Measurements from ENCODE around the gene RPS25.
"Not testable (repeated sequence)": the region's sequence is repeated elsewhere in the genome, so short reads cannot be mapped to it uniquely, and the experiment has no call there.

The RPS25 gene

DNA sequence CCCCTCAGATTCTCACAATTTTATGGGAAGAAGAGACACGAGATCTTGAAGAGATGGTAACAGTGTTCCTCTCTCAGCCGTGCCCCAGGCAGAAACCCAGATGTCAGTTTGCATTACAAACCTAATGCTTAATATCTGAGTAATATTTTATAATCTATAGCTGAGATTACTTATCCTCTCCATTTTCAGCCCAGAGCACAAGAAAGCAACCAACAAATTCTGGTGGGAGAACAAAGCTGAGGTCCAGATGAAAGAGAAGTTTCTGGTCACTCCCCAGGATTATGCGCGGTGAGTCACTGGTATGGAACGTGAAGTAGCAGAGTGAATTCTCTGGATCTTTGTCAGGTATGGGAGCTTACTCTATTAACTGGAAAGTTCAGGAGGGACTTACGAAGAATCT, 19.3 kb downstream of the RPS25 start:
- H4K5ac ChIP-seq (ENCODE audit: low read length) = no peak overlapping the region
- no peak overlapping the region for H2AK5ac ChIP-seq (ENCODE audit: low read length)
- peak overlapping the region; percentile 66 for H3K4ac ChIP-seq (ENCODE audit: low read depth, low read length)
- H3K79me2 ChIP-seq (ENCODE audit: control insufficient read depth, insufficient read depth, low read length) = peaks cover 8% of the 10 kb centered on the region
- H3K79me1 ChIP-seq (ENCODE audit: low read length) = peaks cover 13% of the 10 kb centered on the region
- no peak overlapping the region for H3K23ac ChIP-seq (ENCODE audit: low read length)
- no peak overlapping the region for H2BK120ac ChIP-seq (ENCODE audit: low read depth, low read length)
- no peak overlapping the region for H4K8ac ChIP-seq (ENCODE audit: low read depth, low read length)
- no peak overlapping the region for H2BK15ac ChIP-seq (replicated peaks; ENCODE audit: low read depth)
- H3K9ac ChIP-seq (ENCODE audit: low read length) = peak overlapping the region; percentile 91
- no peaks in the 10 kb centered on the region for H3K27me3 ChIP-seq (ENCODE audit: insufficient read depth, low read length, poor library complexity)
- H3K18ac ChIP-seq (ENCODE audit: low read length) = peak overlapping the region; percentile 57
- peak overlapping the region; percentile 99 for H3K4me2 ChIP-seq (ENCODE audit: low read length)
- no peaks in the 10 kb centered on the region for H3K36me3 ChIP-seq (ENCODE audit: control insufficient read depth, insufficient read depth, low read length)
- WGBS (ENCODE audit: extremely low coverage, insufficient coverage, low lambda C conversion rate) = no CpG with 5 or more reads among the region's 6 CpGs
- H3K4me3 ChIP-seq (ENCODE audit: low read length) = peak overlapping the region; percentile 92
- H2BK5ac ChIP-seq (ENCODE audit: low read length) = no peak overlapping the region
- peaks cover 2% of the 10 kb centered on the region for H3K4me1 ChIP-seq (ENCODE audit: control insufficient read depth, low read depth, low read length)
- peak; percentile 93 for DNase-seq
- H3K27ac ChIP-seq (ENCODE audit: low read depth, low read length) = peak overlapping the region; percentile 60
- peak overlapping the region; percentile 98 for H3K56ac ChIP-seq (ENCODE audit: low read length)

GRCh38 chr11:118998388-118998717, 19.8 kb downstream of the RPS25 start:
- H3K36me3 ChIP-seq (ENCODE audit: control insufficient read depth, insufficient read depth, low read length) = no peaks in the 10 kb centered on the region
- H3K4me1 ChIP-seq (ENCODE audit: control insufficient read depth, low read depth, low read length) = peaks cover 2% of the 10 kb centered on the region
- H3K27ac ChIP-seq (ENCODE audit: low read depth, low read length) = peak overlapping the region; percentile 60
- peaks cover 13% of the 10 kb centered on the region for H3K79me1 ChIP-seq (ENCODE audit: low read length)
- H2BK5ac ChIP-seq (ENCODE audit: low read length) = peak overlapping the region; percentile 63
- no CpG with 5 or more reads among the region's 19 CpGs for WGBS (ENCODE audit: extremely low coverage, insufficient coverage, low lambda C conversion rate)
- H3K23ac ChIP-seq (ENCODE audit: low read length) = no peak overlapping the region
- H2AK5ac ChIP-seq (ENCODE audit: low read length) = peak overlapping the region; percentile 80
- H3K4ac ChIP-seq (ENCODE audit: low read depth, low read length) = peak overlapping the region; percentile 66
- H2BK120ac ChIP-seq (ENCODE audit: low read depth, low read length) = no peak overlapping the region
- H3K4me2 ChIP-seq (ENCODE audit: low read length) = peak overlapping the region; percentile 99
- no peak overlapping the region for H4K8ac ChIP-seq (ENCODE audit: low read depth, low read length)
- H4K5ac ChIP-seq (ENCODE audit: low read length) = no peak overlapping the region
- peaks cover 8% of the 10 kb centered on the region for H3K79me2 ChIP-seq (ENCODE audit: control insufficient read depth, insufficient read depth, low read length)
- peak overlapping the region; percentile 91 for H3K9ac ChIP-seq (ENCODE audit: low read length)
- no peak overlapping the region for H2BK15ac ChIP-seq (replicated peaks; ENCODE audit: low read depth)
- peak; percentile 28 for DNase-seq
- H3K27me3 ChIP-seq (ENCODE audit: insufficient read depth, low read length, poor library complexity) = no peaks in the 10 kb centered on the region
- peak overlapping the region; percentile 92 for H3K4me3 ChIP-seq (ENCODE audit: low read length)
- H3K18ac ChIP-seq (ENCODE audit: low read length) = peak overlapping the region; percentile 57
- peak overlapping the region; percentile 98 for H3K56ac ChIP-seq (ENCODE audit: low read length)

DNA sequence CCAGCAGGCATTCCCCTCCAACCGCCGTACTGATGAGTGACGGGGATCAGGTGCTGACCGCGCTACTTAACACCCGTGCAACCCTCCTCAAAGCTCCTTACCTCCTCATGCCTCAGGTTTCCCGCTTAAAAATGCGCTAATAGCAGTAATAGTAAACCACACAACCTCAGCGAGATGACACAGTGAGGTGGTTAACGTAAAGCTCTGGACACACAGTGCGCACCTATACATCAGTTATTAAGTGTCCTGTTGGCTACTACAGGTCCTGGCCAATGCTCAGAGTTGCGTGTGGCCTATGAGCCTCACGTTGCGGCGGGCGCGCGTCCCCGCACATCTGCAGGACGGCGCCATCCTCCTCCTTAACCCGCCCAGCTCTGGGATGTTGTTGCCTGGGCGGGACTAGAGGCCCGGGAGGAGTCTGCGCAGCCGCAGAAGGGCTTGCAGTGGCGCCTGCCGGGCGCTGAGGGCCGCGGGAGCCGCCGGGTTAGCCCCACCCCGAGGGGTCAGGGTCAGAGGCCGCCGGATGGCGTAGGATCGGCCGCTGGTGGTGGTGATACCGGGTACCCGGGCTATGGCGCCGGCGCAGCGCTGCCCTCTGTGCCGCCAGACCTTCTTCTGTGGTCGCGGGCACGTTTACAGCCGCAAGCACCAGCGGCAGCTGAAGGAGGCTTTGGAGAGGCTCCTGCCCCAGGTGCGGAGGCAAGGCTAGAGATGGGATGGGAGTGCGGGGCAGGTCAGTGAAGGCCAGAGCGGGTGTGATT, 20.3 kb downstream of the RPS25 start, which contains the start of gene CENATAC:
Gene CENATAC, plus strand, starts transcription at position 512 of the 761 bp plus-strand sequence. Its CDS starts 60 bp downstream, at position 572.
- no peak within 1 kb of the TSS for H2BK15ac ChIP-seq (replicated peaks; ENCODE audit: low read depth)
- H3K27me3 ChIP-seq (ENCODE audit: insufficient read depth, low read length, poor library complexity) = no peaks in the 10 kb centered on the region
- H3K23ac ChIP-seq (ENCODE audit: low read length) = no peak within 1 kb of the TSS
- H3K56ac ChIP-seq (ENCODE audit: low read length) = peak within 1 kb of the TSS; percentile 98
- no peaks in the 10 kb centered on the region for H3K36me3 ChIP-seq (ENCODE audit: control insufficient read depth, insufficient read depth, low read length)
- H4K5ac ChIP-seq (ENCODE audit: low read length) = no peak within 1 kb of the TSS
- no peak within 1 kb of the TSS for H4K8ac ChIP-seq (ENCODE audit: low read depth, low read length)
- peak within 1 kb of the TSS; percentile 66 for H3K4ac ChIP-seq (ENCODE audit: low read depth, low read length)
- peak; percentile 96 for DNase-seq
- H2BK120ac ChIP-seq (ENCODE audit: low read depth, low read length) = no peak within 1 kb of the TSS
- H3K79me2 ChIP-seq (ENCODE audit: control insufficient read depth, insufficient read depth, low read length) = peaks cover 8% of the 10 kb centered on the region
- peak within 1 kb of the TSS; percentile 57 for H3K18ac ChIP-seq (ENCODE audit: low read length)
- peaks cover 2% of the 10 kb centered on the region for H3K4me1 ChIP-seq (ENCODE audit: control insufficient read depth, low read depth, low read length)
- peak within 1 kb of the TSS; percentile 91 for H3K9ac ChIP-seq (ENCODE audit: low read length)
- peak within 1 kb of the TSS; percentile 99 for H3K4me2 ChIP-seq (ENCODE audit: low read length)
- H3K79me1 ChIP-seq (ENCODE audit: low read length) = peaks cover 13% of the 10 kb centered on the region
- H2AK5ac ChIP-seq (ENCODE audit: low read length) = peak within 1 kb of the TSS; percentile 80
- H3K4me3 ChIP-seq (ENCODE audit: low read length) = peak within 1 kb of the TSS; percentile 92
- H2BK5ac ChIP-seq (ENCODE audit: low read length) = peak within 1 kb of the TSS; percentile 63
- H3K27ac ChIP-seq (ENCODE audit: low read depth, low read length) = peak within 1 kb of the TSS; percentile 60
- no CpG with 5 or more reads among the region's 54 CpGs for WGBS (ENCODE audit: extremely low coverage, insufficient coverage, low lambda C conversion rate)

DNA sequence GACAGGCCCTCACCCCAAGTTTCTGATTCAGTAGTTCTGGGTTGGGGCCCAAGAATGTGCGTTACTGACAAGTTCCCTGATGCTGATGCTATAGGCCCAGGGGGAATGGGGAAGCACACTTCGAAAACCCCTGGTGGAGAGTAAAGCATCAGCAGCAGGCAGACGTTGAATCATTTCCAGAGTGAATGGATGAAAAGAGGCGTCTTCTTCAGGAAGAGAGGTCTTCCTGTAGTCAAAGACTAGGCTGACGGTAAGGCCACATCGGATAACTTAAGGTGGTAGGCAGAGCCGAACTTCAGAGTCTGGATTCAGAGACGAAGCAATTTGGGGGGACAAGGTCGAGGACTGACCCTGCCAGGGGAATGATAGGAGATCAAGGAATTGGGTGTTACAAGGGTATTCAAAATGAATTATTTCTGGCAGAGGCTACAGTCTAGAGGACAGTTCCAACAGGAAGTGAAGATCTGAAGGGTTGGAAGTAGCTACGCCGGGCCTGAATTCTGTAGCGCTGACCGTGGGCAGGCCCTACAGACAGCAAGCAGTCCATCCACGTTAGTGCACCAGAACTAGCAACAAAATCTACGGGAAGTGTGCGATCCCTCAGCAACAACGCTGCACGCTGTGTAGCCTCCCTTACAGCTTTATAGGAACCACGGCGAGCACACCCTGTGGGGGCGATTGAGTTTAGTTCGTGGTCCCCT, 21.1 kb downstream of the RPS25 start:
- peak; percentile 63 for DNase-seq
- peaks cover 2% of the 10 kb centered on the region for H3K4me1 ChIP-seq (ENCODE audit: control insufficient read depth, low read depth, low read length)
- no peak overlapping the region for H2BK120ac ChIP-seq (ENCODE audit: low read depth, low read length)
- H2BK5ac ChIP-seq (ENCODE audit: low read length) = no peak overlapping the region
- H2AK5ac ChIP-seq (ENCODE audit: low read length) = peak overlapping the region; percentile 5
- no peak overlapping the region for H4K5ac ChIP-seq (ENCODE audit: low read length)
- peak overlapping the region; percentile 41 for H3K4ac ChIP-seq (ENCODE audit: low read depth, low read length)
- H3K36me3 ChIP-seq (ENCODE audit: control insufficient read depth, insufficient read depth, low read length) = no peaks in the 10 kb centered on the region
- no peak overlapping the region for H3K27ac ChIP-seq (ENCODE audit: low read depth, low read length)
- peak overlapping the region; percentile 69 for H3K4me3 ChIP-seq (ENCODE audit: low read length)
- H3K79me2 ChIP-seq (ENCODE audit: control insufficient read depth, insufficient read depth, low read length) = peaks cover 8% of the 10 kb centered on the region
- no peak overlapping the region for H3K23ac ChIP-seq (ENCODE audit: low read length)
- H3K56ac ChIP-seq (ENCODE audit: low read length) = peak overlapping the region; percentile 96
- H3K4me2 ChIP-seq (ENCODE audit: low read length) = peak overlapping the region; percentile 87
- no CpG with 5 or more reads among the region's 22 CpGs for WGBS (ENCODE audit: extremely low coverage, insufficient coverage, low lambda C conversion rate)
- no peak overlapping the region for H3K18ac ChIP-seq (ENCODE audit: low read length)
- H3K9ac ChIP-seq (ENCODE audit: low read length) = peak overlapping the region; percentile 82
- H2BK15ac ChIP-seq (replicated peaks; ENCODE audit: low read depth) = no peak overlapping the region
- no peak overlapping the region for H4K8ac ChIP-seq (ENCODE audit: low read depth, low read length)
- no peaks in the 10 kb centered on the region for H3K27me3 ChIP-seq (ENCODE audit: insufficient read depth, low read length, poor library complexity)
- peaks cover 13% of the 10 kb centered on the region for H3K79me1 ChIP-seq (ENCODE audit: low read length)

- H2BK5ac ChIP-seq (ENCODE audit: low read length); H4K8ac ChIP-seq (ENCODE audit: low read depth, low read length); H3K27ac ChIP-seq (ENCODE audit: low read depth, low read length); H3K18ac ChIP-seq (ENCODE audit: low read length); H2AK5ac ChIP-seq (ENCODE audit: low read length); H3K9ac ChIP-seq (ENCODE audit: low read length); H3K79me1 ChIP-seq (ENCODE audit: low read length); H3K36me3 ChIP-seq (ENCODE audit: control insufficient read depth, insufficient read depth, low read length); H3K79me2 ChIP-seq (ENCODE audit: control insufficient read depth, insufficient read depth, low read length); H3K56ac ChIP-seq (ENCODE audit: low read length); H2BK120ac ChIP-seq (ENCODE audit: low read depth, low read length); H3K27me3 ChIP-seq (ENCODE audit: insufficient read depth, low read length, poor library complexity); H4K5ac ChIP-seq (ENCODE audit: low read length); H3K23ac ChIP-seq (ENCODE audit: low read length); H3K4me2 ChIP-seq (ENCODE audit: low read length); DNase-seq; H3K4me3 ChIP-seq (ENCODE audit: low read length); H3K4me1 ChIP-seq (ENCODE audit: control insufficient read depth, low read depth, low read length); H3K4ac ChIP-seq (ENCODE audit: low read depth, low read length); H2BK15ac ChIP-seq (replicated peaks; ENCODE audit: low read depth): not testable (repeated sequence)
- WGBS (ENCODE audit: extremely low coverage, insufficient coverage, low lambda C conversion rate) = no CpG with 5 or more reads among the region's 44 CpGs
These were observed 26.6 kb downstream of the RPS25 start for GRCh38 chr11:118991486-118992038.
